NCI-H1436 treated with DMSO at 0.1 percent for 48 hours (cell line): Measurements from ENCODE around the gene TLX2.
"Not testable (repeated sequence)": the region's sequence is repeated elsewhere in the genome, so short reads cannot be mapped to it uniquely, and the experiment has no call there.

ENCODE experiments used
- DNase-seq: peaks from one replicate; lab custom pipeline; 2025; lab: John Stamatoyannopoulos, UW

The TLX2 gene

DNA sequence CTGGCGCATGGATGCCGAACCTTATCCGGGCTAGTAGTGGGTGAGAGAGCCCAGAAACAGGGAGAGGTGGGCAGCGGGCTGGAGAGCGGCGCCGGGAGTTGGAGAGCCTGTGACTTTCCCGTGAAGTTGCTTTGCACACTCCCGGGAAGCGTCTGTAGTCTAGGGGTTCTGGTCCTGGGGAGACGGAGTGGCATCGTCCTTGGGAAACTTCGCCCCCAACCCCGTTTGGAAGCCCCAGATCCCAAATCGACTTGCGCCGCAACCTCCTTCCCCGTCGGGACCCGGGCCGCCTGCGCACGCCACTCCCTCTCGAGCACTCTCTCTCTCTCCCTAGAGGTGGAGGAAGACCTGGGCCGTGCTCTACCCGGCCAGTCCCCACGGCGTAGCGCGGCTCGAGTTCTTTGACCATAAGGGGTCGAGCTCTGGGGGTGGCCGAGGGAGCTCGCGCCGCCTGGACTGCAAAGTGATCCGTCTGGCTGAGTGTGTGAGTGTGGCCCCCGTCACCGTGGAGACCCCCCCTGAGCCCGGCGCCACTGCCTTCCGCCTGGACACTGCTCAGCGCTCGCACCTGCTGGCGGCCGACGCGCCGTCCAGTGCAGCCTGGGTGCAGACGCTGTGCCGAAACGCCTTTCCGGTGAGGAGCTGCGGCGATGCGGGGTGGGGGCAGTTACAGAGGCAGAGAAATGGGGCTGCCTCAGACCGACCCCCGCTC is 40.7 kb downstream of the TLX2 start:
- no peak for DNase-seq

DNA sequence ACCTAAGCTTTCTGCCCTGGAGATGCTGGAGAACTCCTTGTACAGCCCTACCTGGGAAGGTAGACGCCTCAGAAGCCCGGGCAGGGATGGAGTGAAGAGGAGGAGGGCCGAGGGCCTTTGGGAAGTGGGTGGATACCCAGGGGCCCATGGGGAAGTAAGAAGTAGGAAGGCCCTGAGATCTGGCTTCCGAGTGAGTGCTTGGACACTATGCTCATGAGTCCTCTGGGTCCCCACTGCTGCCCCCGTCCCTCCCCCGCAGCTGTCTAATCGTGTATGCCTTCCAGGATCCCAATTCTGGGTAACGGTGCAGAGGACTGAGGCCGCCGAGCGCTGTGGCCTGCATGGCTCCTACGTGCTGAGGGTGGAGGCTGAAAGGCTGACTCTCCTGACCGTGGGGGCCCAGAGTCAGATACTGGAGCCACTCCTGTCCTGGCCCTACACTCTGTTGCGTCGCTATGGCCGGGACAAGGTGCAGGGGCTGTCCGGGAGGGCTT is 41.4 kb downstream of the TLX2 start:
- no peak for DNase-seq

DNA sequence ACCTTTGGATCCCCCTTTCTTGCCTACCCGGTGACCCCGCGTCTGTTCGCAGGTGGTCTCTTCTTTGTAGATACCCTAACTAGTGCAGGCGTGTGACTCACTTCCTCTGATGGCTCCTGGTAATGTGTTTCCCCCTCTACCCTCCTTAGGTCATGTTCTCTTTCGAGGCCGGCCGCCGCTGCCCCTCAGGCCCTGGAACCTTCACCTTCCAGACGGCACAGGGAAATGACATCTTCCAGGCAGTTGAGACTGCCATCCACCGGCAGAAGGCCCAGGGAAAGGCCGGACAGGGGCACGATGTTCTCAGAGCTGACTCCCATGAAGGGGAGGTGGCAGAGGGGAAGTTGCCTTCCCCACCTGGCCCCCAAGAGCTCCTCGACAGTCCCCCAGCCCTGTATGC is 41.9 kb downstream of the TLX2 start:
- no peak for DNase-seq

DNA sequence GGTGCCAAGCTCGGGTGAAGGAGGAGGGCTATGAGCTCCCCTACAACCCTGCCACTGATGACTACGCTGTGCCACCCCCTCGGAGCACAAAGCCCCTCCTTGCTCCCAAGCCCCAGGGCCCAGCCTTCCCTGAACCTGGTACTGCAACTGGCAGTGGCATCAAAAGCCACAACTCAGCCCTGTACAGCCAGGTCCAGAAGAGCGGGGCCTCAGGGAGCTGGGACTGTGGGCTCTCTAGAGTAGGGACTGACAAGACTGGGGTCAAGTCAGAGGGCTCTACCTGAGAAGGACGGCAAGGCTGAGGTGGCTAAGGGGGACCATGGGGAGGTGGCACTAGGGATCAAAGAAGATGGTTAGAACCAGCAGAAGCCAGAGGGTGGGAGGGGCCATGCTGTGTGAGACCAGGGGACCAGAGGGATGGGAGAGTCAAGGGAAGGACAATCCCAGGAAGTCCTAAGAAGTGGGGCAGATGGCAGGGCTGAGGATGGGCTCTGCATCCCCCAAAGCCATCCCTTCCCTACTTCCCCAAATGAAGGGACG is 42.7 kb downstream of the TLX2 start:
- no peak for DNase-seq

DNA sequence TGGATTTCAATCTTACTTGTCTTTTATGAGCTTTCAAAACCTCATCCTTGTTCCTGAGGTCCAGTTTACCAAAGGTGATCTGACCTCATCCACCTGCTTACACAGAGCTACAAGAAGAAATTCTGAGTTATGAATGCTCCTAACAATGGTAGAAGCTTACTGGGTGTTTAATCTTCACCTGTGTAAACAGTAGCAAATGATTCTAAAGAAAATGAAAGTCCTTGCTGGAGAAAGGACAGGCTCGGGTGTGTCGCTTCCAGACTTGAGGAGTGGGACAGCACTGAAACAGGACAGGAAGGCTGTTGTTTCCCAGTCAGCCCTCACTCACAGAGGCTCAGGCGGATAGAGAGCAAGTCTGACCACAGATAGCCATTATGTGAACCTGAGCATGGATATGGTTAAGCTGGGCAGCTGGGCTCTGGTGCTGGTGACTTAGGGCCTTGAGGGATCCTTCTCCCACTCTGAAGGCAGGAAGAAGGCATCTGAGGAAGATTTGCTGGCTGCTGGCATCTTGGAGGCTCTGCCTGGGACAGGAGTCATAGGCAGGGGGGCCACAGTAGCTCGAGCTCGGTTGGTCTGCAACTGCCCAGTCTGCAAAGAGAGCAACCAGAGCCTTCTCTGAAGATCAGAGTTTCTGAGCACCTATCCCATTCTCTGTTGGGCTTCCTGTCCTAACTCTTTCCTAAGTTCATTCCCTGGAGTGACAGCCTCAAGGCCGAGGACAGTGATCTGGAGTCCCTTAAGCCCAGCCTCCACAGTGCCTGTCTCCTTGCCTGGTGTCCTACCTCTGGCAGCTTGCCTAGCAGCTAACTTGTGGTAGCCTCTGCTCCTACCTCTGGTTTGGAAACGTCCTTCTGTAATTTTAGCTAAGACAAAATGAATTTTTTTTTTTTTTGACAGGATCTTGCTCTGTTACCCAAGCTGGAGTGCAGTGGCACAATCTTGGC is 44.3 kb downstream of the TLX2 start:
- no peak for DNase-seq

DNA sequence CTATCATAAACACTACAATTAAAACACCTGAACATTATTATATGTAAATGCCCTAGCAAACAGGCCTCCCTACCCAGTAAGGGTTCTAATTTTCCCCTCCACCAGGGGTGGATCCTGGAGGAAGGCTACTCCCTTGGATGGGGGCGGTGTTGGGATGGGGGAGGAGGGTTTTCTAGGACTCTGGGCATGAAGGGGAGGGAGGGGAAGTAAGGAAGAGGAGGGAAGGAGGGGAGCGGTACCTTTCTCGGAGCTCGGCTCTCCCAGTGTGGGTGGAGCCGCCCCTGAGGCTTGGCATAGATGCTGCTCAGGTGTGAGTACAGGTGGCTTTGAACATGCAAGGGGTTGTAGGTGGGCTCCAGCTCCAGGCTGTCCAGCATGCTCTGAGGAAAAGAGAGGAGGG is 45.7 kb downstream of the TLX2 start:
- DNase-seq: no peak

DNA sequence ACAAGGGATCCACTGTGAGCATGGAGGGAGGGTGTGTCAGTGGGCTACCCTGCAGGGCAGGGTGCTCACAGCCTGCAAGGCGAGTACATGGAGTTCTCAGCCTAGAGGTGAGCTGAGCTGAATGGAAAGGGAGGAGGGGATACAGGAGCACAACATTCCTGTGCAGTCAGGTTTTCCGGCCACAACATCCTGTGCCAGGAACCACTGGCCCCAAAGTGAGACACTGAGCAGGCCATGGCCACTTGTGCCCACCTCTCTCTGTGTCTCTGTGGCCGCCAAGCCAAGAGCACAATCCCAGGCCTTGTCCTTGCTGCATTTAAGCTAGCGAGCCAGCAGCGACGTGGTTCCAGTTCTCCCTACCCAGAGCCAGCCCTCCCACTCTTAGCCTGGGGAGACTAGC is 46.3 kb downstream of the TLX2 start:
- no peak for DNase-seq

DNA sequence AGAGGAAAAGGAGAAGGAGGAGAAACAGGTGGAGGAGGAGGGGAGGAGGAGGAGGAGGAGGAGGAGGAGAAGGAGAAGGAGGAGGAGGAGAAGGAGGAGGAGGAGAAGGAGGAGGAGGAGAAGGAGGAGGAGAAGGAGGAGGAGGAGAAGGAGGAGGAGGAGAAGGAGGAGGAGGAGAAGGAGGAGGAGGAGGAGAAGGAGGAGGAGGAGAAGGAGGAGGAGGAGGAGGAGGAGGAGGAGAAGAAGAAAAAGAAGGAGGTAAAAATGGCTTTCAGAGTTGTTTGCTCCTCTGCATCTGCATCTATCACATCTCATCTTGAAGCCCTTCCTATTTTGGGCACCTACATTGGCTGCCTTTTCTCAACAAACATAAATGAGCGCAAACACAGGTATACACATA is 46.8 kb downstream of the TLX2 start:
- DNase-seq: not testable (repeated sequence)

DNA sequence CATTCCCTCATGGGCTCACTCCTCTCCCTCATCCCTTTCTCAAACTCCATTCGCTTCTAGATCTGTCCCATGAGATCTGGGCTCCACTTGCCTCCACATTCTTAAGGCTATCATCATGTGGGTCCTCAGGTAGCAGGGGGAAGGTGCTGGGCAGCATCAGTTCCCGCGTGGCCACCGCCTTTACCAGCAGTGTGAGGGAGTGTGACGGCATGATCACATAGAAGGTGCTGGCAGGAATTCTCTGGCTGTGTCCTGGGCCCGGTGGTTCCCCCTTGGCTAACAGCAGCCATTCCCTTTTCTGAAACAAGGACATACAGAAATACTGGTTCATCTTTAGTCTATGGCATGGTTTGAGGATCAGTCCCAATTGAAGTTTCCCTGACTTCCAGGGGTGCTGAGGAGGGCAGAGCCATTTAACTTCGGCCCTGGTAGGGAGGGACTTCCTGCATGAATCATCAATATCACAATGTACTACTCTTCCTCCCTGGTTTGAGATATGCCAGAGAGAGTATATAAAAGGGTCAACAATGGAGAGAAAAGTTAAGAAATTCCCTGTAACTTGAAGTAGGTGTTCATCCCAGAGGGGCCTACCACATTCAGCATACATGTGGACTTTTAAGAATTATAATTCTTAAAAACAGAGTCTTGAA is 48.0 kb downstream of the TLX2 start:
- DNase-seq: no peak

DNA sequence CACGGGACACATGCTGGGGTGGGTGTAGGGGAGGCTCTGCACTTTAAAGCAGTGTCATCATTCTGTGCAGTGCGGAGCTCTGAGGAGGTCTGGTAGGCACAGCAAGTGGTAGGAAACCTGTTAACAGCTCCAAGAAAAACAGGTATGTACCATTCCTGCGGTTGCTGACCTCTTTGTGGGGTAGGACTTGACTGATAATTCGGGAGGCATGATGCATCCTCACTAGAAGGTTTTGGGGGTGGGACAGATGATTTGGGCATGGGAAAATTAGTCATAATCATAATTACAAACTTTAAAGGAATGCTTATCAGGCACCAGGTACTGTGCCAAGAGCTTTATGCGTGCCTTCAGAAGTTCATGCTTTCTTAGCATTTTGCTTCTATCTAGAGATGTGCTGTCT is 50.0 kb downstream of the TLX2 start:
- no peak for DNase-seq

DNA sequence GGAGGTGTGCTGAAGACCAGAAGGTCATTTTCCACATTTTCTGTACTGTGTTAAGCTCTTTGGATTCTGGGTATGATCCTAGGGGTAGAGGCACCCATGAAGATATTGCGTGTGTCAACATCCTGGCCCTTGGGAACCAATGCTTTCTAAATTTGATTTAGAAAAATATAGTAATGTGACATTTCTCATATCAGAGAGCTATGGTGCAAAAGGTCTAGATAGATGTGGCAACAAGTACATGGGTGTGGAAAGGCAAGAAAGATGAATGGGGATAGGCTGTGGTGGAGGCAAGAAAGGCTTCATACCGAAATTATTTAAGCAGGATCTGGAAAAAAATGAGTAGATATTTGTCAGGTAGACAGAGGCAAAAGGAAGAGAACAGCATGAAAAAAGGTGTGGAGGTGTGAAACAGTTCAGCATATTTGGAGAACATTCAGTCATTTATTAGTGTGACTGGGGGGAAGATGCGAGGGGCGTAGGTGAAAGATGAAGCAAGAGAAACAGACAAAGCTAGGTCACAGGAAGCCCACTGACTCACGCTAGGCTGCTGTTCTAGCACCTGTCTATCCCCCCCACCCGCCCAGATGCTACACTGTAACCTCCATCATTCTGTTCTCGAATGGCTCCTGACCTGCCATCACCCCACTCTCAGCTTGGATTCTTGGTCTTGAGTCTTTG is 52.0 kb downstream of the TLX2 start:
- DNase-seq: no peak

DNA sequence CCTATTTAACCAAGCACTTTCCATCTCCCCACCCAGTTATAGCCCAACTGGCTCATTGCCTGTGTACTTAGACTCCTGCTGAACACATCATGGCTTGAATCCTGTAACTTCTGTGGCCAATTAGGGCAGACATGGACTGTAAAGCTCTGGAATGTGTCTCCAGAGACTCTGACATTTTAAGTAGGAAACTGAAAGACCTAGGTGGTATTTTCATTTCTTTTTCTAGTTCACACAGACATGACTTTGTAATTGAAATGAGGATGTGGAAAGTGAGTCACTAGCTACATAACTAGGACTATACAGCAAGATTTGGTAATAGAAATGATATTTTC is 52.5 kb downstream of the TLX2 start:
- DNase-seq: no peak
